ENCODE results near the gene SIN3A.
"Not testable (repeated sequence)": the region's sequence is repeated elsewhere in the genome, so short reads cannot be mapped to it uniquely, and the experiment has no call there.

SIN3A gene

DNA sequence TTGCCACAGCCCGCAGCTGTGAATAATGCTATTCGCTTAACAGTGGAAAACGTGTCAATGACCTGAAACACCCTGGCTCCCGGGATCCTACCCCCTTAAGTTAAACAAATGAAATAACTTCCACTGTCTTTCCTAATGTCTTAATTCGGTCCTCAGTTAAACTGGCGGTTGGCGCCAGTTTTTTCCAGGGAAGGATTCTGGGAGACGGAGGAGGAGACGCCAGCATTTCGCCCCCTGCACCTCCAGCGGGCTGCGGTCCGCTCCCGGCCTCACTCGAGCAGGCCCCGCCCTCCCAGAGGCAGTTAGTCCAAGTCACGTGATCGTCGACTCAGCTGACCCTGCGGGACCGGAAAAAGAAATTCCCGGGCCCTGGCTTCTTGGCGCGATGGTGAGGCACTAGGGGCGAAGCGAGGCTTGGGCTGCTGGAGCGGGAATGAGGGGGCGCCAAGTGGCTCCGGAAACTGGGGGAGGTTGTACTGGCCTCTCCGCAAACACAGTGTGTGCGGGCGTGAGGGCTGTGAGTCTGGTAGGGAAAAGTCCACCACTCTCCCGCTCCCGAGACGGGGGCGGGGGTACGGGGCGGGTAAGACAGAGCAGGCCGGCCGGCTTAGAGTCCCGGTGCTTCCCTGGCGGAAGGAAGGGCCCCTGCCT lies 115.7 kb downstream of the SIN3A start, which contains the start of gene COMMD4:
Gene COMMD4 (plus strand): TSS at position 359 of the 651 bp plus-strand sequence. CDS start 27 bp downstream, at position 386.
- TF ChIP-seq, protein P1, sequence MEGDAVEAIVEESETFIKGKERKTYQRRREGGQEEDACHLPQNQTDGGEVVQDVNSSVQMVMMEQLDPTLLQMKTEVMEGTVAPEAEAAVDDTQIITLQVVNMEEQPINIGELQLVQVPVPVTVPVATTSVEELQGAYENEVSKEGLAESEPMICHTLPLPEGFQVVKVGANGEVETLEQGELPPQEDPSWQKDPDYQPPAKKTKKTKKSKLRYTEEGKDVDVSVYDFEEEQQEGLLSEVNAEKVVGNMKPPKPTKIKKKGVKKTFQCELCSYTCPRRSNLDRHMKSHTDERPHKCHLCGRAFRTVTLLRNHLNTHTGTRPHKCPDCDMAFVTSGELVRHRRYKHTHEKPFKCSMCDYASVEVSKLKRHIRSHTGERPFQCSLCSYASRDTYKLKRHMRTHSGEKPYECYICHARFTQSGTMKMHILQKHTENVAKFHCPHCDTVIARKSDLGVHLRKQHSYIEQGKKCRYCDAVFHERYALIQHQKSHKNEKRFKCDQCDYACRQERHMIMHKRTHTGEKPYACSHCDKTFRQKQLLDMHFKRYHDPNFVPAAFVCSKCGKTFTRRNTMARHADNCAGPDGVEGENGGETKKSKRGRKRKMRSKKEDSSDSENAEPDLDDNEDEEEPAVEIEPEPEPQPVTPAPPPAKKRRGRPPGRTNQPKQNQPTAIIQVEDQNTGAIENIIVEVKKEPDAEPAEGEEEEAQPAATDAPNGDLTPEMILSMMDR (IDR thresholded peaks at IDR 0.05; ENCODE audit: control insufficient read depth, insufficient read depth, low read depth, low read length, missing control alignments) = no peak
- peak; percentile 76 for DNase-seq (ENCODE audit: low read depth)

GRCh38 chr15:75335313-75335704 lies 116.2 kb downstream of the SIN3A start:
- TF ChIP-seq, protein P1 (IDR thresholded peaks at IDR 0.05; ENCODE audit: control insufficient read depth, insufficient read depth, low read depth, low read length, missing control alignments) = no peak
- DNase-seq (ENCODE audit: low read depth) = no peak
- peak overlapping the region; percentile 81 for H3K4me3 ChIP-seq (ENCODE audit: control insufficient read depth, low read depth, low read length)

More for the DNA sequence above, 115.7 kb downstream of the SIN3A start, which contains the start of gene COMMD4:
- H3K4me3 ChIP-seq (ENCODE audit: control insufficient read depth, low read depth, low read length) = peak within 1 kb of the TSS; percentile 81

DNA sequence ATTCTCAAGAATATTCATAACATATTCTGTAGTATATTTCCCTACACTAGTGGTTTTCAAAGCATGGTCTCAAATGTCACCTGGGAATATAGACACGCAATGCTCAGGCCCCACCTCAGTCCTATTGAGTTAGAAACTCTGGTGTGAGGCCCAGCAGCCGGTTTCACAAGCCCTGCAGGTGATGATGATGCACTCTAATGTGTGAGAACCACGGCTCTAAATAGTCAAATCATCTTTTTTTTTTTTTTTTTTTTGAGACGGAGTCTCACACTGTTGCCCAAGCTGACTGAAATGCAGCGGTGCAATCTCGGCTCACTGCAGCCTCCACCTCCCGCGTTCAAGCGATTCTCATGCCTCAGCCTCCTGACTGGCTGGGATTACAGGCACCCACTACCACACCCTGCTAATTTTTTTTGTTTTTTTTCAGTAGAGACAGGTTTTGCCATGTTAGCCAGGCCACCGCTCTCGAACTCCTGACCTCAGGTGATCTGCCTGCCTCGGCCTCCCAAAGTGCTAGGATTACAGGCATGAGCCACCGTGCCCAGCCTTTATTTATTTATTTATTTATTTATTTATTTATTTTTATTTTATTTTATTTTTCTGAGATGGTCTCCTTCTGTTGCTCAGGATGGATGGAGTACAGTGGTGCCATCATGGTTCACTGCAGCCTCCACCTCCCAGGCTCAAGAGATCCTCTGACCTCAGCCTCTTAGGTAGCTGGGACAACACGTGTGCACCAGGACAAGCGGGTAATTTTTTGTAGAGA lies 117.7 kb downstream of the SIN3A start:
- not testable (repeated sequence) for H3K4me3 ChIP-seq (ENCODE audit: control insufficient read depth, low read depth, low read length); DNase-seq (ENCODE audit: low read depth)

DNA sequence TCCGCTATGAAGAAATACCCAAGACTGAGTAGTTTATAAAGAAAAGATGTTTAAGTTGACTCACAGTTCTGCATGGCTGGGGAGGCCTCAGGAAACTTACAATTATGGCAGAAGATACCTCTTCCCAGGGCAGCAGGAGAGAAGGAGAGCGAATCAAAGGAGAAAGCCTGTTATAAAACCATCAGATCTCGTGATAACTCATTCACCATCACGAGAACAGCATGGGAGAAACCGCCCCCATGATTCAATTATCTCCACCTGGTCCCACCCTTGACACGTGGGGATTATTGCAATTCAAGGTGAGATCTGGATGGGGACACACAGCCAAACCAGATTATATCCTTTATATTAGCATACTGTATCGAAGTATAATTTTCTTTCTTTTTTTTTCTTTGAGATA lies 119.4 kb downstream of the SIN3A start:
- DNase-seq (ENCODE audit: low read depth); H3K4me3 ChIP-seq (ENCODE audit: control insufficient read depth, low read depth, low read length): not testable (repeated sequence)

DNA sequence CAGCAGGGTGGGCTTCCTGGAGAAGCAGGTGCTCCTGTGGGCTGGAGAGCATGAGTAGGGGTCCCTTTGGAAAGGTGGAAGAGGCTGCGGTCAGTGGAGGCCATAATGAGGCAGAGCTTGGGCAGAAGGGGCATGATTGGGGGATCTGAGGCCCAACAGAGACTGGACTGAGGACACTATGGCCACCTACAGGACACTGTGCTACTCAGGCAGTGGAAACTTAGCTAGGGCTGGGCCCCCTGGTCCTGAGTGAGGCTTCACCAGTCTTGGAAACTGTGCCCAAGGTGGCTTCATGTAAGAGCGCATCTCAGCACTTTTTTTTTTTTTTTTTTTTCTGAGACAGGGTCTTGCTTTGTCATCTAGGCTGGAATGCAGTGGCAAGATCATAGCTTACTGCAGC lies 121.9 kb downstream of the SIN3A start:
- H3K4me3 ChIP-seq (ENCODE audit: control insufficient read depth, low read depth, low read length) = no peak overlapping the region
- TF ChIP-seq, protein P1 (IDR thresholded peaks at IDR 0.05; ENCODE audit: control insufficient read depth, insufficient read depth, low read depth, low read length, missing control alignments) = no peak
- DNase-seq (ENCODE audit: low read depth) = no peak

DNA sequence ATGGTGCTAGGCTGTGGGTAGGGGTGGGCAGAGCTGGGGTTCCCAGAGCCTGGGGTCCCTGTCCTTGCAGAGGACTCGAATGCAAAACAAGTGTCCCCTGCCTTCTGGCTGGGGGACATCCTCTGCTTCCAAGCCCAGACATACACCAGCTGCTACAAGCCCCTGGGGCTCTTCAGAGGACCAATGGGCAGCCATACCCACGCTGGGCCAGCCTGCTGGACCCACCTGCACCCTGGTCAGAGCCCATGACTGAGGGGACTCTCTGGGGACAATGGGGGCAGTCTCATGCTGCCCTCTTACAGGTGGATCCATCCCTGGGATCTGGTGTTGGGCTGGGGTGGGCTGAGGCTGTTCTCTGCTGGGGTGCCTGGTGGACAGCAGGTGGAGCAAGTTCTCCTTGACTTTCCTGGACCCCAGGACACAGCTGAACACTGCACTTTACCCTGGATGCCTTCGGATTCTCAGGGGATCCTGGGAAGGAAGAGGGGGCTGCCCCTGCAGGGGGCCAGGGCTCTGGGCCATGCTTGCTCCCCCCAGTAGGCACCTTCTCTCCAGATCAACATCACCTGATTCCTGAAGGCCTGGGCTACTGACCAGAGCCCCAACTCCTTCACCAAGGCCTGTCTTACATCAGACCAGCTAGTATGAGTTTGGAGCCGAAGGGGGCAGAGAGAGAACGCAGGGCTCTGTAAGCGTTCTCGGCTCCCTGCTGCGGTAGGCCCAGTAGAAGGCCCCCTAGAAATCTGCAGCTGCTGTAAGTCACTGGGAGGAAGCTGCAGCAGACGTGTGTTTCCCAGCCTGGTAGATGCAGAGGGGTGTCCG lies 122.8 kb downstream of the SIN3A start:
- H3K4me3 ChIP-seq (ENCODE audit: control insufficient read depth, low read depth, low read length) = no peak overlapping the region
- TF ChIP-seq, protein P1 (IDR thresholded peaks at IDR 0.05; ENCODE audit: control insufficient read depth, insufficient read depth, low read depth, low read length, missing control alignments) = no peak
- DNase-seq (ENCODE audit: low read depth) = no peak

DNA sequence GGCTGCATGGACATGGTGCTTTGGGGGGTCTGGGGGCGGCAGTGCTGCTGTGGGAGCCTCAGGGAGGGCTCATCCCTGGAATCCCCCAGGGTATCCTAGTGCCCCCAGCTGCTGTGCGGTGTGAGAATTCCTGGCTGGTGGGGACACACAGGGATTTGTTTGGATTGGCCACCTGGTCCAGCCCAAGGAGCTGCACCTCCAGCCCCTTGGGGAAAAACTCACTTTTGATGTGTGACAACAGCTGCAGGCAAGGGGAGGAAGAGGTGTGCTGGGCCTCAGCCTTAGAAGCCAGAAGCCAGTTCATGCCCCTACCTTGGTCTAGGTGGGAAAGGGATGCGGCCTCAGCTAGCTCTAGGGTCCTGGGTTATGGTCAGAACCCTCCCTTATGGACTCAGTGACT lies 124.0 kb downstream of the SIN3A start:
- DNase-seq (ENCODE audit: low read depth) = no peak
- H3K4me3 ChIP-seq (ENCODE audit: control insufficient read depth, low read depth, low read length) = no peak overlapping the region
- TF ChIP-seq, protein P1 (IDR thresholded peaks at IDR 0.05; ENCODE audit: control insufficient read depth, insufficient read depth, low read depth, low read length, missing control alignments) = no peak

Data from AG09309 (cell line).